ENCODE data around the gene ICAM1.

Gene ICAM1

GRCh38 chr19:10293637-10294367 is 22.9 kb downstream of the ICAM1 start:
- TF ChIP-seq FOXP2 (optimal IDR thresholded peaks at IDR 0.05; ENCODE audit: borderline replicate concordance, extremely low read depth, extremely low read length, insufficient read depth) (no peak), TAF1 (IDR thresholded peaks at IDR 0.05; ENCODE audit: borderline replicate concordance, insufficient read depth, low read length) (no peak), POLR2AphosphoS5 (IDR thresholded peaks at IDR 0.05; ENCODE audit: low read depth, low read length) (no peak), REST (IDR thresholded peaks at IDR 0.05; ENCODE audit: insufficient read depth in 1 of 2, low read depth in 2 of 2, low read length in 2 of 2) (no peak), SIN3A (IDR thresholded peaks at IDR 0.05; ENCODE audit: borderline replicate concordance, insufficient read depth, low read length) (no peak)

GRCh38 chr19:10294368-10294697 is 23.4 kb downstream of the ICAM1 start:
- TF ChIP-seq FOXP2 (optimal IDR thresholded peaks at IDR 0.05; ENCODE audit: borderline replicate concordance, extremely low read depth, extremely low read length, insufficient read depth), result no peak
- TF ChIP-seq TAF1 (IDR thresholded peaks at IDR 0.05; ENCODE audit: borderline replicate concordance, insufficient read depth, low read length), result no peak
- TF ChIP-seq POLR2AphosphoS5 (IDR thresholded peaks at IDR 0.05; ENCODE audit: low read depth, low read length), result no peak
- TF ChIP-seq REST (IDR thresholded peaks at IDR 0.05; ENCODE audit: insufficient read depth in 1 of 2, low read depth in 2 of 2, low read length in 2 of 2), result no peak
- no peak for TF ChIP-seq SIN3A (IDR thresholded peaks at IDR 0.05; ENCODE audit: borderline replicate concordance, insufficient read depth, low read length)

- no peak for TF ChIP-seq TAF1 (IDR thresholded peaks at IDR 0.05; ENCODE audit: borderline replicate concordance, insufficient read depth, low read length)
- no peak for TF ChIP-seq REST (IDR thresholded peaks at IDR 0.05; ENCODE audit: insufficient read depth in 1 of 2, low read depth in 2 of 2, low read length in 2 of 2)
- TF ChIP-seq POLR2AphosphoS5 (IDR thresholded peaks at IDR 0.05; ENCODE audit: low read depth, low read length), result no peak
- TF ChIP-seq FOXP2 (optimal IDR thresholded peaks at IDR 0.05; ENCODE audit: borderline replicate concordance, extremely low read depth, extremely low read length, insufficient read depth), result no peak
- no peak for TF ChIP-seq SIN3A (IDR thresholded peaks at IDR 0.05; ENCODE audit: borderline replicate concordance, insufficient read depth, low read length)
Observed at GRCh38 chr19:10295305-10295846, 24.5 kb downstream of the ICAM1 start.

GRCh38 chr19:10295847-10296591 is 25.1 kb downstream of the ICAM1 start:
- no peak for TF ChIP-seq POLR2AphosphoS5 (IDR thresholded peaks at IDR 0.05; ENCODE audit: low read depth, low read length)
- no peak for TF ChIP-seq FOXP2 (optimal IDR thresholded peaks at IDR 0.05; ENCODE audit: borderline replicate concordance, extremely low read depth, extremely low read length, insufficient read depth)
- no peak for TF ChIP-seq SIN3A (IDR thresholded peaks at IDR 0.05; ENCODE audit: borderline replicate concordance, insufficient read depth, low read length)
- TF ChIP-seq TAF1 (IDR thresholded peaks at IDR 0.05; ENCODE audit: borderline replicate concordance, insufficient read depth, low read length), result no peak
- TF ChIP-seq REST (IDR thresholded peaks at IDR 0.05; ENCODE audit: insufficient read depth in 1 of 2, low read depth in 2 of 2, low read length in 2 of 2), result no peak

All from PFSK-1 (cell line).